Stromal cell of bone marrow (primary cell): ENCODE measurements around the gene DMD.
"Not testable (repeated sequence)": the region's sequence is repeated elsewhere in the genome, so short reads cannot be mapped to it uniquely, and the experiment has no call there.

Source experiments
- DNase-seq: peaks from one replicate; pipeline ENCODE4 v3.0.0-alpha.2; 2012; ENCODE audit warnings: low read depth

Gene DMD

DNA sequence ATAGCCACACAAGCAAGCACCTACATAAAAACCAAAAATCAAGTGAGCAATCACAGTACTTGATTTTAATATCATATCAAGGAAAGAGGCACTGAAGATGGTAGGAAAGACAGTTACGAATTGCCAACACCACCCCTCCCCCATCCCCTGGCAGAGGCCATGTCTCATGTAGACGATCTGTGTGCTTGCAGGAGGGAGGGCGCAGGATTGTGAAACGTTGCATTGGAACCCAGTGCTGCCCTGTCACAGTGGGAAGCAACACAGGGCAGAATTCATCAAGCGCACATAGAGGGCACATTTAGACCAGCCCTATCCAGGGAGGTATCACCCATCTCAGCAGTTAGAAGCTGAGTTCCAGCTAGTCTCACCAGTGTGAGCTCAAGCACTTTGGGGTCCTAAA is 359.8 kb downstream of the DMD start:
- DNase-seq, result no peak

DNA sequence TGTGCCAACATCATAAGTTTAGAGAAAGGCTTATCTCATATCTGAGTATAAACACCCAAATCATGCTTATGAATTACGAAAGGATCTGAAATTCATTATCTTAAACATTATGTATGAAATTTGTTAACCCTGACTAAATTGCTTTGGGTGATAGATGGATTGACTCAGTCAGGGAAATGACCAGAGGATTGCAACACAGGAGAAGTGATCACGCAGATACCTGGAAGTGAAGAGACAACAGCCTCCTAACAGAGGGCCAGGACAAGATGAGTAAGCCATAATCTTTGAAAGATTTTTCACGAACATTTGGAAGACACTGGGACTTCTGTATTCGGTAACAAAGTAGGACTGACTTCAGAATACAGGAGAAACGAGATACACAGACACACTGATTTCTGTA is 363.4 kb downstream of the DMD start:
- no peak for DNase-seq

DNA sequence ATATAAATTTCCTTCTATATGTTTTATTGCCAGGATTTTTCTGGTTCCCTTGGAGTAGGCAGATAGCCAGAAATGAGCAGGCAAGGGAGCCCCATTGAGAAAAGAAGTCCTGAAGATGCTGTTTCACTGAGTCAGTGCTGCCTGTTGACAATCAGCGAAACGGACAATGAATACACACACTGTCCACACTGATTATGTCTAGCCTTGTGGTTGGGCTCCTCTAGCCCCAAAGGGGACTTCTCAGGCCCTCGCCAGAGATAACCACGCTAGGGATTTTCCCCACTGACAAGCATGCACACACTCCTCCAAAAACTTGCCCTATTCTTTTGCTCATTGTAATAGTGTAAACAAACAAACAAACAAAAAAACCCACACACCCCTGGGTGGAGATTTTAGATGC is 369.3 kb downstream of the DMD start:
- no peak for DNase-seq

DNA sequence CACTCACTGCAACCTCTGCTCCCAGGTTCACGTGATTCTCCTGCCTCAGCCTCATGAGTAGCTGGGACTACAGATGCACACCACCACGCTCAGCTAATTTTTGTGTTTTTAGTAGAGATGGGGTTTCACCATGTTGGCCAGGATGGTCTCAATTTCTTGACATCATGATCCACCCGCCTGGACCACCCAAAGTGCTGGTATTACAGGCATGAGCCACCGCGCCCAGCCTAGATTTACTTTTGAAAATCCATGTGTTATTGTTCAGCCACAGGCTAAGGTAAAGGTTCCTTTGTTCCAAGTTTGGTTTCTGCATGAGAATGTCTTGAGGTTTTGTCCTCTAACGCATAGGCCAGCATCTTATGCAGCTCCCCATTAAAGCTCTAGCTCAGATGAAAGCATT is 371.6 kb downstream of the DMD start:
- no peak for DNase-seq

- no peak for DNase-seq
Measured at GRCh38 chrX:32825009-32825408, 386.3 kb downstream of the DMD start.

GRCh38 chrX:32804034-32804433 is 407.3 kb downstream of the DMD start:
- DNase-seq, result no peak

DNA sequence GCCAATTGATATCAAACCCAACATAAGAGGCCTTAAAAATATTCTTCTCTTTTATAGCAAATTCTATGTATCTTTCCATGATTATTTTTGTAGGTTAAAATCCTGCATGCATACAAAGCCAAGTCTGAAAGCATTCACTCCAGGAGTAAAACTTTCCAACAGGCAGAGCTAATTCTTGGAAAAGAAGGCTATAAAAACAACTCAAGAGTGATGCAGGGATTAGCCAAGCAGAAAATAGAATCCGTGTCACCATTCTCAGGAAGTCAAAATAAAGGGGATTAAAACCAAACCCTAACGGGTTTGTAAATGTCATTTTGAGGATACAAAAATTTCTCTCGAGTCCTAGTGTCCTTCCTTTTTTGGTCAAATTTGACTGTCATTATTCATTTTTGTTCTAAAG is 412.4 kb downstream of the DMD start:
- DNase-seq, result no peak

DNA sequence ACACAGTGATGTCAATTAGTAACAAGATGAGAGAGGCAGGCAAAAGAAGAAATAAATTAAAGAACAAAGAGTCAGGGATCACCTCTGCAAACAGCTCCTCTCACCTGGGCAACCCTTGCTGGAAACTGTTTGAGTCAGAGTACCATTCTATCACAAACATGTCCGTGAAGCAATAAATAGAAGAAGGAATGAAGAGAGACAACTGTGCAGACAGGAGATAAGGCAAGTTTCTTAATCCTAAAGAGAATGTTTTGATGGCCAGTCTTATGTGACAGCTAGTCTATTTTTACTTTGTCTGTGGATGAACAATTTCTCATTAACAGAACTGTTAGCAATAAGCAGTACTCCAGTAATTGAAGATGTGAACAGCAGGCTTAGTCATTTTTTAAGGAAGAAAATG is 422.4 kb downstream of the DMD start:
- DNase-seq, result no peak

GRCh38 chrX:32780109-32780508 is 431.2 kb downstream of the DMD start:
- DNase-seq, result no peak

- DNase-seq, result no peak
Measured at GRCh38 chrX:32778965-32779364, 432.4 kb downstream of the DMD start.

DNA sequence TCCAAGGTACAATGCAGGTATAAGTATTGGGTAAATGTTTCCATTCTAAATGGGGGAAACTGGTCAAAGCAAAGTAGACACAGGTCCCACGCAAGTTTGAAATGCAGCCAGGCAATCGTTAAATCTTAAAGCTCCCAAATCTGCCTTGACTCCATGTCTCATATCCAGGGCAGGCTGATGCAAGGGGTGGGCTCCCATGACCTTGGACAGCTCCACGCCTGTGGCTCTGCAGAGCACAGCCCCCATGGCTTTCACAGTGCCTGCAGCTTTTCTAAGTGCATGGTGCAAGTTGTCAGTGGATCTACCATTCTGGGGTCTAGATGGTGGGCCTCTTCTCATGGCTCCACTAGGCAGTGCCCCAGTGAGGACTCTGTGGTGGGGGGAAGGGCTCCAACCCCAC is 436.4 kb downstream of the DMD start:
- no peak for DNase-seq

DNA sequence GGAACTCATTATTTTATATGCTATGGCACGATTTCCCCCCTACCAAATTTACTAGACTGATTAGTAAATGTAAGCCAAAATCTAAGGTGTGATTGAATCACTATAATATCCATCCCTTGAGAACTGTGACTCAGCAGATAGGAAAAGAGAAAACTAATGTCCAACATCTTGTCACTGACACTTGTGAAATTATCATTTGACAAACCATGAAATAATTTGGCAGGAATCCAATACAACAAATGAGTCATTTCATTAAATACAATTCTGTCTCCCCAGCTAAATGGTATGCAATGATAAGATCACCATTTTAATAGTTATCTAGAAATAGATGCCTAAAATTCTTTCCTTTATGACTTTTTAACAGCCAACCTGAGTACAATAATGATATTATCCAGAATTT is 462.3 kb downstream of the DMD start:
- DNase-seq, result no peak

DNA sequence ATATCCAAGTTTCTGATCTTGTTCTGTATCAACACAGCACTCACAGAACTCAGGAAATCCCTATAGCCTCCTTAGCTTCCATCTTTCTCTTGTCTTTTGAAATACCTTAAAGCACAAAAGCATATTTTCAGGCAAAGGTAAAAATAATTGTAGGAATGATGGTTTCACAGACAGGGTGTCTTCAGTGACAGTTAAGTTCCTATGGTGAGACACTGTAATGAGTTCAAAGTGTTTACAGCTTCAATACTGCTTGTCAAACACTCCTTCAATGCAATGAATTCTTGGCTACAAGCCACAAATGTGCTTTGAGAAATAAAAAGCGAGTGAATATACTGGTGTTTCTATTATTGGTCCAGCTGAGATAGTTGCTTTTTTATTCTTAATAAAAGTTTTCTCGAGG is 466.0 kb downstream of the DMD start:
- DNase-seq, result no peak

GRCh38 chrX:32744921-32745320 is 466.4 kb downstream of the DMD start:
- DNase-seq, result no peak

GRCh38 chrX:32741910-32742309 is 469.4 kb downstream of the DMD start:
- DNase-seq, result no peak

DNA sequence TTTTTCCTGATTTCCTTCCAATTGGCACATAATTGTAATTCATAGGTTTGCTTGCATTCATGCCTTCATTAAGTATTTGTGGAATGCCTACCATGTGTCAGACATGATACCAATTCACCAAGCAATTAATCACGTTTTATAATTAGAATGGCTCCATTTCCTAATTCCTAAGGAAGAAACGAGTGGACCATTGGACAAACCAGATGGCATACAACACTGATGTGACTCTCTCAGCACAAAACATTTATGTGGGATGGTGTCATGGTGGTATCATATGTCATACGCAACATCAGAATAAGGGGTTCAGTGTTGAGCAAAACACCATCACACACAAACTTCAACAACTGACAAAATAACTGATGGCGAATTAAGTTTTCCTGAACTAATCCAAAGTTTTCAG is 502.8 kb downstream of the DMD start:
- no peak for DNase-seq

GRCh38 chrX:32705385-32705784 is 506.0 kb downstream of the DMD start:
- not testable (repeated sequence) for DNase-seq

DNA sequence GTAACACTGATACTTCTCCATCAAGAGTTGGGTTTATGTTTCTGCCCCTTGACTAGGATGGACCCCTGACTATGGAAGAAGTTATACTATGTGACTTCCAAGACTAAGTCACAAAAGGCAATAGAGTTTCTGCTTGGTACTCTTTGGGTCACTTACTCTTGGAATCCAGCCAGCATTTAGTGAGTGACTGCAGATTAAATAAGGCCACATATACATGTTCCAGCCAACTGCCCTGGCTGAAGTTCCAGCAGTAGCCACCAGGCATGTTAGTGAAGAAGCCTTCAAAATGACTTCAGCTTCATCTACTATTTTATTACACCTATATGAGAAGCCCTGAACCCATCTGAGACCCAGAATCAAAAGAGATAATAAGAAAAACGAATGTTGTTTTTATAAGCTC is 524.0 kb downstream of the DMD start:
- DNase-seq, result no peak

- no peak for DNase-seq
Measured at GRCh38 chrX:32678487-32678886, 532.9 kb downstream of the DMD start.

GRCh38 chrX:32673193-32673592 is 538.2 kb downstream of the DMD start:
- DNase-seq, result no peak

DNA sequence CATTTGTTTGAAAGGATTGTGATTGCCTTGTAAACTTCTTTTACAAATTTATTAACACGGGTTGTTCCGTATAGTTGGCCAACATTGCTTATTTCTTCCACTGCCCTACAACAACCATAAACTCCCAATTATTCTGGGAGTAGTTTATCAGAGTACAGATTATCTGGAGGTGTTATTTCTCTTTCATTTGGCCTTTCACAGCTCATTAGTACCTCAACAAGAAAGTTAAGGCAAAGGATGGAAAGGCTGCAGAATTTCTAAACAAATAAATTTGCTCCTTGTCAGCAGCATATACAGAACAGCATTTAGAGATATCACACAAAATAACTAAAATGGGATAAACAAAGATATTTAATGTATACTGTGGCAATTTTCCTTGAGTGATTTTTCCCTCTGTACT is 548.8 kb downstream of the DMD start:
- no peak for DNase-seq

- no peak for DNase-seq
Measured at GRCh38 chrX:32644476-32645245, 566.7 kb downstream of the DMD start.

GRCh38 chrX:32642283-32642682 is 569.1 kb downstream of the DMD start:
- DNase-seq, result no peak

GRCh38 chrX:32618154-32618553 is 593.2 kb downstream of the DMD start:
- DNase-seq, result no peak

DNA sequence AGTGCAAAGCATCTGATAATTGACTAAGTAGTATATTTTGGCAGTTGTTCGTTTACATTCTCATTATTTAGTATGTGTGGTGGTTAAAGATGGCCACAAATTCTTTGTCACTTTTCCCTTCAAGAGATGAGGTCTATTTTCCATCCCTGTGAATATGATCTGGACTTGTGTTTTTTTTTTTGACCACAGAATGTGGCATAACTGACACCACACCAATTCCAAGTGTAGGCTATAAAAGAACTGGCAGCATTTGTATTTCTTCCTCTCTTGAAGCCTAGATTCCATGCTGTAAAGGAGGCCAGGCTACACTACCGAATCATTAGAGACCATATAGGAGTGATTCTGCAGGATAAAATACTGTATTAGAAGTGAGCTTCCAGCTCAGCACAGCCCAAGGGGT is 596.6 kb downstream of the DMD start:
- no peak for DNase-seq
